ENCODE results near the gene HEXD. TPM values are rescaled to one million over a fixed set of nuclear protein-coding genes. Genes with fewer than 3 reads are reported as not detected.

HEXD gene
- total RNA-seq, 2 donors from 2014 or later = 27.7 to 32.0 TPM

- intact Hi-C loops (cut with DNase I, micrococcal nuclease) = no loop called here
- ATAC-seq (no peak), DNase-seq (no peak)
These were observed 26.6 kb upstream of the HEXD start for GRCh38 chr17:82391496-82392066.

- intact Hi-C loops (cut with DNase I, micrococcal nuclease) = no loop called here
- ATAC-seq (no peak), DNase-seq (no peak)
These were observed 25.8 kb upstream of the HEXD start for GRCh38 chr17:82392209-82392920.

- no peak for ATAC-seq
- intact Hi-C loops (cut with DNase I, micrococcal nuclease) = no loop called here
These were observed 25.2 kb upstream of the HEXD start for GRCh38 chr17:82392941-82393340.

GRCh38 chr17:82394278-82394677, 23.9 kb upstream of the HEXD start:
- ATAC-seq = no peak
- intact Hi-C loops (cut with DNase I, micrococcal nuclease) = no loop called here

More at GRCh38 chr17:82392941-82393340, 25.2 kb upstream of the HEXD start:
- DNase-seq = no peak

GRCh38 chr17:82396601-82397435, 21.3 kb upstream of the HEXD start:
- no peak for ATAC-seq
- intact Hi-C loops (cut with DNase I, micrococcal nuclease) = no loop called here
- DNase-seq = no peak

More at GRCh38 chr17:82394278-82394677, 23.9 kb upstream of the HEXD start:
- no peak for DNase-seq

GRCh38 chr17:82397449-82398335, 20.5 kb upstream of the HEXD start:
- peak; percentile 74 for ATAC-seq
- peak in 1 of 2 donors; percentile 47 for DNase-seq
- intact Hi-C loops (cut with DNase I, micrococcal nuclease) = no loop called here

GRCh38 chr17:82399041-82399441, 19.1 kb upstream of the HEXD start:
- ATAC-seq = no peak
- DNase-seq = no peak
- intact Hi-C loops (cut with DNase I, micrococcal nuclease) = no loop called here

GRCh38 chr17:82399601-82400101, 18.5 kb upstream of the HEXD start:
- ATAC-seq (no peak), DNase-seq (no peak)
- intact Hi-C loops (cut with DNase I, micrococcal nuclease) = no loop called here

GRCh38 chr17:82400206-82400605, 17.9 kb upstream of the HEXD start:
- ATAC-seq (no peak), DNase-seq (no peak)
- intact Hi-C loops (cut with DNase I, micrococcal nuclease) = no loop called here

GRCh38 chr17:82400830-82401229, 17.3 kb upstream of the HEXD start:
- peak; percentile 29 for ATAC-seq
- intact Hi-C loops (cut with DNase I, micrococcal nuclease) = no loop called here
- peak; percentile 52 to 56 for DNase-seq

- DNase-seq (no peak), ATAC-seq (no peak)
- intact Hi-C loops (cut with DNase I, micrococcal nuclease) = no loop called here
These were observed 15.3 kb upstream of the HEXD start for GRCh38 chr17:82402865-82403264.

- DNase-seq = no peak
- ATAC-seq = no peak
- intact Hi-C loops (cut with DNase I, micrococcal nuclease) = no loop called here
These were observed 14.2 kb upstream of the HEXD start for GRCh38 chr17:82403662-82404660.

GRCh38 chr17:82405051-82405450, 13.1 kb upstream of the HEXD start:
- DNase-seq = no peak
- intact Hi-C loops (cut with DNase I, micrococcal nuclease) = no loop called here
- no peak for ATAC-seq

GRCh38 chr17:82406131-82406671, 11.9 kb upstream of the HEXD start:
- no peak for DNase-seq
- intact Hi-C loops (cut with DNase I, micrococcal nuclease) = no loop called here
- no peak for ATAC-seq

GRCh38 chr17:82407255-82407654, 10.9 kb upstream of the HEXD start:
- no peak for ATAC-seq
- no peak for DNase-seq
- intact Hi-C loops (cut with DNase I, micrococcal nuclease) = no loop called here

- intact Hi-C loops (cut with DNase I, micrococcal nuclease) = no loop called here
- ATAC-seq (no peak), DNase-seq (no peak)
These were observed 9.7 kb upstream of the HEXD start for GRCh38 chr17:82408288-82408937.

- intact Hi-C loops (cut with DNase I, micrococcal nuclease) = no loop called here
- DNase-seq (no peak), ATAC-seq (no peak)
These were observed 9.2 kb upstream of the HEXD start for GRCh38 chr17:82408938-82409318.
